CD14-positive monocyte (primary cell): Measurements from ENCODE around the gene ULK4. TPM values are rescaled to one million over a fixed set of nuclear protein-coding genes. Genes with fewer than 3 reads are reported as not detected.

Source experiments
- DNase-seq, 3 donors: peaks; one replicate each; pipeline ENCODE4 v3.0.0-alpha.2; 2011 to 2022
- H2AFZ ChIP-seq: 2 replicates; pipeline ENCODE4 v1.6.0; 2012; ENCODE audit warnings: mild to moderate bottlenecking, low read depth, low read length, inconsistent platforms; ENCODE audit not compliant: insufficient read depth, poor library complexity, severe bottlenecking
- H3K27ac ChIP-seq, 2 donors: 1 replicate in 1 of 2; 2 replicates in 1 of 2; pipeline ENCODE4 v1.5.1; 2012 to 2013; ENCODE audit warnings: low read length in 2 of 2, control low read depth in 1 of 2, inconsistent platforms in 1 of 2, low read depth in 1 of 2, mild to moderate bottlenecking in 1 of 2
- H3K27me3 ChIP-seq, 2 donors: one replicate each; pipeline versions ENCODE4 v1.6.0 to v1.6.1; 2011 to 2013; ENCODE audit warnings: low read length in 2 of 2; ENCODE audit not compliant: control insufficient read depth in 2 of 2, insufficient read depth in 2 of 2
- H3K36me3 ChIP-seq, 2 donors: replicated peaks in 1 of 2; 1 replicate in 1 of 2; 2 replicates in 1 of 2; pipeline versions ENCODE4 v1.5.1 to v1.6.1; 2012 to 2013; ENCODE audit warnings: low read length in 2 of 2, control low read depth in 1 of 2, inconsistent platforms in 1 of 2, mild to moderate bottlenecking in 1 of 2; ENCODE audit not compliant: insufficient read depth in 2 of 2, control insufficient read depth in 1 of 2
- H3K4me1 ChIP-seq, 2 donors: 1 replicate in 1 of 2; 2 replicates in 1 of 2; pipeline versions ENCODE4 v1.5.1 to v1.6.1; 2012 to 2013; ENCODE audit warnings: low read length in 2 of 2, control low read depth in 1 of 2, inconsistent platforms in 1 of 2, mild to moderate bottlenecking in 1 of 2, moderate library complexity in 1 of 2; ENCODE audit not compliant: insufficient read depth in 2 of 2, control insufficient read depth in 1 of 2
- H3K4me2 ChIP-seq: replicated peaks from 2 replicates; pipeline ENCODE3; 2012; ENCODE audit warnings: low read length, moderate library complexity, mild to moderate bottlenecking; ENCODE audit not compliant: poor library complexity, severe bottlenecking; ENCODE audit errors: extremely low read depth
- H3K4me3 ChIP-seq, 3 experiments: fragments of 200-600 bp in 1 of 3; sonication (generic) in 1 of 3; replicated peaks in 1 of 3; 1 replicate in 2 of 3; 2 replicates in 1 of 3; pipeline ENCODE4 v1.5.1; 2011 to 2013; ENCODE audit warnings: low read length in 3 of 3, mild to moderate bottlenecking in 3 of 3, control low read depth in 2 of 3, low read depth in 2 of 3, inconsistent platforms in 1 of 3, moderate library complexity in 1 of 3
- H3K79me2 ChIP-seq: 2 replicates; pipeline ENCODE4 v1.6.0; 2012; ENCODE audit warnings: mild to moderate bottlenecking, control low read depth, inconsistent platforms, low read length, moderate library complexity; ENCODE audit not compliant: insufficient read depth
- H3K9ac ChIP-seq: 2 replicates; pipeline ENCODE4 v1.6.0; 2017; ENCODE audit warnings: low read length, mild to moderate bottlenecking; ENCODE audit not compliant: insufficient read depth, poor library complexity, severe bottlenecking
- H3K9me3 ChIP-seq, 2 donors: replicated peaks in 1 of 2; 1 replicate in 1 of 2; 2 replicates in 1 of 2; pipeline versions ENCODE4 v1.5.1 to v1.6.1; 2012 to 2013; ENCODE audit warnings: low read length in 2 of 2, control low read depth in 1 of 2; ENCODE audit not compliant: control insufficient read depth in 1 of 2, insufficient read depth in 1 of 2
- H4K20me1 ChIP-seq: 2 replicates; pipeline ENCODE4 v1.6.0; 2012; ENCODE audit warnings: mild to moderate bottlenecking, low read length, control low read depth, moderate library complexity; ENCODE audit not compliant: insufficient read depth
- H3K27ac Mint-ChIP-seq, 7 donors: one replicate each; pipeline ENCODE4 v1.8.0; 2020; ENCODE audit warnings: mild to moderate bottlenecking in 7 of 7, mixed read lengths in 7 of 7, moderate library complexity in 6 of 7, inconsistent platforms in 2 of 7
- H3K27me3 Mint-ChIP-seq, 3 donors: one replicate each; pipeline ENCODE4 v1.8.0; 2021 to 2022; ENCODE audit warnings: low read depth in 3 of 3, mild to moderate bottlenecking in 3 of 3, mixed read lengths in 3 of 3, moderate library complexity in 3 of 3, inconsistent platforms in 1 of 3
- H3K36me3 Mint-ChIP-seq, 2 donors: one replicate each; pipeline ENCODE4 v1.8.0; 2020; ENCODE audit warnings: mixed read lengths in 2 of 2, inconsistent platforms in 1 of 2, mild to moderate bottlenecking in 1 of 2
- H3K4me1 Mint-ChIP-seq: one replicate; pipeline ENCODE4 v1.8.0; 2020; ENCODE audit warnings: mild to moderate bottlenecking, mixed read lengths
- H3K4me3 Mint-ChIP-seq, 2 donors: one replicate each; pipeline ENCODE4 v1.8.0; 2020; ENCODE audit warnings: mild to moderate bottlenecking in 2 of 2, mixed read lengths in 2 of 2, moderate library complexity in 1 of 2
- H3K9me3 Mint-ChIP-seq, 7 donors: one replicate each; pipeline ENCODE4 v1.8.0; 2020 to 2022; ENCODE audit warnings: mixed read lengths in 7 of 7, mild to moderate bottlenecking in 6 of 7, moderate library complexity in 6 of 7, inconsistent platforms in 2 of 7
- WGBS: methylation state at CpG from one replicate; pipeline ENCODE4 v1.1.5; 2013; ENCODE audit warnings: missing lambda C conversion rate; ENCODE audit not compliant: insufficient coverage; 5-methylcytosine and 5-hydroxymethylcytosine counted together
- intact Hi-C, 2 donors: fragments of 100-400 bp; cut with micrococcal nuclease; formaldehyde crosslinking; loops; one replicate each; pipeline versions ENCODE4 v1.15.0 to v1.15.1; 2023
- polyA plus RNA-seq, 3 donors: library from polyadenylated mRNA; depleted of rRNA in 1 of 3; unstranded in 2 of 3; stranded (reverse) in 1 of 3; fragments of 300-500 nt in 2 of 3; fragments of >200 nt in 1 of 3; fragmentation: Illumina TruSeq in 2 of 3; gene quantifications; 1 replicate in 2 of 3; 2 replicates in 1 of 3; pipeline ENCODE4 v1.2.3, GENCODE V29; 2012 to 2021
- TF ChIP-seq, protein P1 (sequence below): fragments of 200-600 bp; IDR thresholded peaks from one replicate; pipeline ENCODE4 v1.8.0; 2022; ENCODE audit warnings: antibody characterized with exemption, mild to moderate bottlenecking

Gene ULK4
- polyA plus RNA-seq, 3 donors = 6.7 to 14.0 (median 11.8) TPM

DNA sequence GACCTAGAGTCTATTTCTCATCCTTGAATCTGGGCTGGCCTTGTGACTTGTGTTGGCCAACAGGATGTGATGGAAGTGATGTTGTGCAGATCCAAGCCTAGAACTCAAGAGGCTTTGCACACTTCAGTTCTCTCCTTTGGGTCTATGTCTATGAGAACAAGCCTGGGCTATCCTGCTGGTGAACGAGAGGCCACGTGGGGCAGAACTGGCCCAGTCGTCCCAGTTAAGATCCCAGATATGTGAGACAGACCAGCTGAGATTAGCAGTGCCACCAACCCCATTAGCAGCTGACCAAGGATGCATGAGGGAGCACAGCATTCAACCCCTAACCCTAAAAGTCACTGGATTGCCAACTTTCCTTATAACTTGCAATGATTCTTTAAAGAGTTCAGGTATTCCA lies 662.9 kb downstream of the ULK4 start:
- H3K4me1 Mint-ChIP-seq = no peaks in the 10 kb centered on the region
- DNase-seq = no peak
- Histone ChIP-seq H3K79me2 (no peaks in the 10 kb centered on the region), H3K27ac (no peak overlapping the region), H2AFZ (no peak overlapping the region), H3K36me3 (no peaks in the 10 kb centered on the region), H3K4me3 (no peak overlapping the region), H3K4me2 (no peak overlapping the region), H3K9me3 (no peaks in the 10 kb centered on the region), H3K9ac (no peak overlapping the region), H3K4me1 (no peaks in the 10 kb centered on the region), H3K27me3 (no peaks in the 10 kb centered on the region), H4K20me1 (no peaks in the 10 kb centered on the region)
- intact Hi-C loops = no loop called here
- 95% methylated on average over 3 of the region's 3 CpGs for WGBS
- peaks cover 0 to 1% (median 0%) of the 10 kb centered on the region in 7 donors for H3K9me3 Mint-ChIP-seq
- H3K4me3 Mint-ChIP-seq = no peak overlapping the region
- H3K27me3 Mint-ChIP-seq = no peaks in the 10 kb centered on the region
- no peak overlapping the region for H3K27ac Mint-ChIP-seq
- TF ChIP-seq, protein P1, sequence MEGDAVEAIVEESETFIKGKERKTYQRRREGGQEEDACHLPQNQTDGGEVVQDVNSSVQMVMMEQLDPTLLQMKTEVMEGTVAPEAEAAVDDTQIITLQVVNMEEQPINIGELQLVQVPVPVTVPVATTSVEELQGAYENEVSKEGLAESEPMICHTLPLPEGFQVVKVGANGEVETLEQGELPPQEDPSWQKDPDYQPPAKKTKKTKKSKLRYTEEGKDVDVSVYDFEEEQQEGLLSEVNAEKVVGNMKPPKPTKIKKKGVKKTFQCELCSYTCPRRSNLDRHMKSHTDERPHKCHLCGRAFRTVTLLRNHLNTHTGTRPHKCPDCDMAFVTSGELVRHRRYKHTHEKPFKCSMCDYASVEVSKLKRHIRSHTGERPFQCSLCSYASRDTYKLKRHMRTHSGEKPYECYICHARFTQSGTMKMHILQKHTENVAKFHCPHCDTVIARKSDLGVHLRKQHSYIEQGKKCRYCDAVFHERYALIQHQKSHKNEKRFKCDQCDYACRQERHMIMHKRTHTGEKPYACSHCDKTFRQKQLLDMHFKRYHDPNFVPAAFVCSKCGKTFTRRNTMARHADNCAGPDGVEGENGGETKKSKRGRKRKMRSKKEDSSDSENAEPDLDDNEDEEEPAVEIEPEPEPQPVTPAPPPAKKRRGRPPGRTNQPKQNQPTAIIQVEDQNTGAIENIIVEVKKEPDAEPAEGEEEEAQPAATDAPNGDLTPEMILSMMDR = no peak
- H3K36me3 Mint-ChIP-seq = no peaks in the 10 kb centered on the region

DNA sequence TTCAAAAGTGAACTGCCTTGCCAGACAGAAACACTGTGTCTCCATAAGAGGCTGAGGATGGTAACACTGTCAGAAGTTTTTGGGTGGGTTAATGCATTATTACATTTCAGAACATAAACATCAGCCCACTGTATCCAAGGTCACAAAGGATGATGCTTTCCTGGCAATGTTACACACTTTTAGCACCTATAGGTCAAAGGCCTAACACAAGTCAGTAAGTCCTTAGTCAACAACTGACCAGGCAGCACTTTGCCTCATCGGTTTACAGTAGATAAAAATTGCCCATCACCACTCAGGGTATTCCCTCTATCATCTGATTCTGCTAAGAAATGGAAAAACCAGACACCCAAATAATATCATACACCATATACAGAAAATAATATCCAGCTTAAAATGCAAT lies 664.2 kb downstream of the ULK4 start:
- Histone ChIP-seq H3K9ac (no peak overlapping the region), H2AFZ (no peak overlapping the region), H4K20me1 (no peaks in the 10 kb centered on the region), H3K4me3 (no peak overlapping the region), H3K36me3 (no peaks in the 10 kb centered on the region), H3K27ac (no peak overlapping the region), H3K79me2 (no peaks in the 10 kb centered on the region), H3K4me1 (no peaks in the 10 kb centered on the region), H3K4me2 (no peak overlapping the region), H3K9me3 (no peaks in the 10 kb centered on the region), H3K27me3 (no peaks in the 10 kb centered on the region)
- TF ChIP-seq, protein P1 = no peak
- no peaks in the 10 kb centered on the region for H3K4me1 Mint-ChIP-seq
- no peaks in the 10 kb centered on the region for H3K36me3 Mint-ChIP-seq
- WGBS = 60% methylated on average over 1 of the region's 1 CpG
- H3K27me3 Mint-ChIP-seq = no peaks in the 10 kb centered on the region
- no peak overlapping the region for H3K27ac Mint-ChIP-seq
- H3K4me3 Mint-ChIP-seq = no peak overlapping the region
- peaks cover 0 to 2% (median 0%) of the 10 kb centered on the region in 7 donors for H3K9me3 Mint-ChIP-seq
- no peak for DNase-seq
- intact Hi-C loops = no loop called here
